WTC11 (cell line): ENCODE results near the gene ADGRL3.

Experiments
- CTCF ChIP-seq: fragments of 200-600 bp; IDR thresholded peaks from 2 replicates; pipeline ENCODE4 v1.8.0; 2022; ENCODE audit warnings: antibody characterized with exemption
- NR2C2 ChIP-seq: sonication (generic); formaldehyde crosslinking; IDR thresholded peaks from 2 replicates; pipeline ENCODE4 v1.8.0; 2022; ENCODE audit warnings: mild to moderate bottlenecking, missing genetic modification reagents
- TCF7 ChIP-seq: sonication (generic); formaldehyde crosslinking; IDR thresholded peaks from 2 replicates; pipeline ENCODE4 v1.8.0; 2022; ENCODE audit warnings: mild to moderate bottlenecking, low read depth, missing genetic modification reagents, moderate library complexity
- ZNF121 ChIP-seq: sonication (generic); formaldehyde crosslinking; IDR thresholded peaks from 2 replicates; pipeline ENCODE4 v1.8.0; 2023; ENCODE audit warnings: missing genetic modification reagents

- no peak for TF ChIP-seq NR2C2 (CRISPR knock-in tag)
- no peak for TF ChIP-seq TCF7 (CRISPR knock-in tag)
- TF ChIP-seq CTCF, result no peak
- no peak for TF ChIP-seq ZNF121
Observed at GRCh38 chr4:61872983-61873382, 672.9 kb downstream of the ADGRL3 start.
